Ascending aorta (tissue), 2 donors: Measurements from ENCODE around the gene TAS2R16. TPM values are rescaled to one million over a fixed set of nuclear protein-coding genes. Genes with fewer than 3 reads are reported as not detected.

ENCODE experiments used
- DNase-seq, 2 donors: peaks; one replicate each; pipeline ENCODE4 v3.0.0-alpha.2; 2019; ENCODE audit warnings: low spot score in 2 of 2
- H3K27ac ChIP-seq, 2 donors: fragments of 200-600 bp; sonication (generic); one replicate each; pipeline ENCODE4 v1.5.1; 2016 to 2017; ENCODE audit warnings: mild to moderate bottlenecking in 1 of 2
- H3K27me3 ChIP-seq: fragments of 200-600 bp; sonication (generic); one replicate; pipeline ENCODE4 v1.5.1; 2017
- H3K36me3 ChIP-seq, 2 donors: fragments of 200-600 bp; sonication (generic); one replicate each; pipeline ENCODE4 v1.5.1; 2016
- H3K4me1 ChIP-seq, 2 donors: fragments of 200-600 bp; sonication (generic); one replicate each; pipeline ENCODE4 v1.5.1; 2016 to 2017; ENCODE audit warnings: mild to moderate bottlenecking in 1 of 2
- H3K4me3 ChIP-seq, 2 donors: fragments of 200-600 bp; sonication (generic); one replicate each; pipeline ENCODE4 v1.5.1; 2016 to 2017; ENCODE audit warnings: mild to moderate bottlenecking in 1 of 2
- H3K9me3 ChIP-seq, 2 donors: fragments of 200-600 bp; sonication (generic); one replicate each; pipeline ENCODE4 v1.5.1; 2016
- intact Hi-C: fragments of 100-400 bp; cut with DNase I; formaldehyde crosslinking; loops from one replicate; pipeline ENCODE4 v1.15.1; 2023
- total RNA-seq: library from RNA; depleted of rRNA; stranded (reverse); fragments of >200 nt; gene quantifications from one replicate; pipeline ENCODE4 v1.1.0, GENCODE V29; 2016
- TF ChIP-seq, protein P1 (sequence below), 3 experiments: fragments of 200-600 bp in 2 of 3; fragments of 450-650 bp in 1 of 3; sonication (generic) in 2 of 3; IDR thresholded peaks; one replicate each; pipeline ENCODE4 v1.5.1; 2016 to 2019; ENCODE audit warnings: antibody characterized with exemption in 3 of 3, mild to moderate bottlenecking in 1 of 3, moderate library complexity in 1 of 3

TAS2R16 gene
- total RNA-seq, 1 donor from 2014 or later = not detected

DNA sequence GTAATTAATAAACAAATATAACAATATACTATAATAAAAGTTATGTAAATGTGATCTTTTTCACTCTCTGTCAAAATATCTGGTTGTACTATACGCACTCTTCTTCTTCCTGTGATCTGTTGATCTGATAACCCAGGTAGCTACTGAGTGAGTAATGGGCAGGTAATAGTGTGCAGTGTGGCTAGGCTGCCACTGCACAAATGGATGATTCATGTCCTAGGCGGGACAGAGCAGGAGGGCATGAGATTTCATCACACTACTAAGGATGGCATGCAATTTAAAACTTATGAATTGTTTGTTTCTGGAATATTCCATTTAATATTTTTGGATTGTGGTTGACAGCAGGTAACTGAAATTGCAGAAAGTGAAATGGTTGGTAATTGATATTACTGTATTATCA is 44.5 kb downstream of the TAS2R16 start:
- Histone ChIP-seq H3K4me3 (no peak overlapping the region), H3K4me1 (no peaks in the 10 kb centered on the region), H3K27me3 (no peaks in the 10 kb centered on the region), H3K36me3 (no peaks in the 10 kb centered on the region), H3K27ac (no peak overlapping the region), H3K9me3 (no peaks in the 10 kb centered on the region)
- intact Hi-C loops = no loop called here
- TF ChIP-seq, protein P1, sequence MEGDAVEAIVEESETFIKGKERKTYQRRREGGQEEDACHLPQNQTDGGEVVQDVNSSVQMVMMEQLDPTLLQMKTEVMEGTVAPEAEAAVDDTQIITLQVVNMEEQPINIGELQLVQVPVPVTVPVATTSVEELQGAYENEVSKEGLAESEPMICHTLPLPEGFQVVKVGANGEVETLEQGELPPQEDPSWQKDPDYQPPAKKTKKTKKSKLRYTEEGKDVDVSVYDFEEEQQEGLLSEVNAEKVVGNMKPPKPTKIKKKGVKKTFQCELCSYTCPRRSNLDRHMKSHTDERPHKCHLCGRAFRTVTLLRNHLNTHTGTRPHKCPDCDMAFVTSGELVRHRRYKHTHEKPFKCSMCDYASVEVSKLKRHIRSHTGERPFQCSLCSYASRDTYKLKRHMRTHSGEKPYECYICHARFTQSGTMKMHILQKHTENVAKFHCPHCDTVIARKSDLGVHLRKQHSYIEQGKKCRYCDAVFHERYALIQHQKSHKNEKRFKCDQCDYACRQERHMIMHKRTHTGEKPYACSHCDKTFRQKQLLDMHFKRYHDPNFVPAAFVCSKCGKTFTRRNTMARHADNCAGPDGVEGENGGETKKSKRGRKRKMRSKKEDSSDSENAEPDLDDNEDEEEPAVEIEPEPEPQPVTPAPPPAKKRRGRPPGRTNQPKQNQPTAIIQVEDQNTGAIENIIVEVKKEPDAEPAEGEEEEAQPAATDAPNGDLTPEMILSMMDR (IDR thresholded peaks at IDR 0.05) = no peak
- no peak for DNase-seq

DNA sequence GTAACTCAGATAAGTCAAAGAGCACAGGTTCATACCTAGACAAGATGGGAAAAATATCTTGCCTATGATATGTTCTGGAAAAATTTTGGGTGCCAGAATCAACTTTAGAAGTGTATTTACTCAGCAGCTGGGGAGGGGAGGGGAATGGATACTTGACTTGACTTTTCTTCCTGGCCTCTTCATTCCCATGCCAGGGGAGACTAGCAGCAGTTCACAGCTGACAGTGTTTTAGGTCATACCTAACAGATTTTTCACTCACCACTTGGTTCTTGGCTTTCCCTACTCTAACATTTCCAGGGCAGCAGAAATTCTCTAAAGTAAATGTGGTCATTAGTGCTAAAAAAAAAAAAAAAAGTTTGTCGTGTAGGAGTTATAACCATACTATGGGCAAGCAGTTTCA is 46.3 kb downstream of the TAS2R16 start:
- TF ChIP-seq, protein P1 (IDR thresholded peaks at IDR 0.05) = no peak
- Histone ChIP-seq H3K27ac (no peak overlapping the region), H3K9me3 (no peaks in the 10 kb centered on the region), H3K36me3 (no peaks in the 10 kb centered on the region), H3K4me1 (no peaks in the 10 kb centered on the region), H3K27me3 (no peaks in the 10 kb centered on the region), H3K4me3 (no peak overlapping the region)
- intact Hi-C loops = no loop called here
- DNase-seq = no peak

Other genes with a start within 250 kb of the TAS2R16 start
- gene CADPS2, start 109.2 kb downstream of the TAS2R16 start, total RNA-seq = 31.8 TPM
- gene SLC13A1, start 204.3 kb upstream of the TAS2R16 start, total RNA-seq = not detected